Urinary bladder (tissue), 4 donors: ENCODE measurements around the gene IPPK. TPM values are rescaled to one million over a fixed set of nuclear protein-coding genes. Genes with fewer than 3 reads are reported as not detected.

ENCODE experiments used
- DNase-seq: peaks from one replicate; pipeline ENCODE4 v3.0.0-alpha.2; 2015; ENCODE audit errors: extremely low spot score
- H3K27ac ChIP-seq: one replicate; pipeline ENCODE4 v1.5.1; 2013; ENCODE audit warnings: low read depth, mild to moderate bottlenecking, moderate library complexity
- H3K36me3 ChIP-seq: one replicate; pipeline ENCODE4 v1.6.1; 2013; ENCODE audit warnings: mild to moderate bottlenecking, moderate library complexity; ENCODE audit not compliant: insufficient read depth
- H3K4me1 ChIP-seq: one replicate; pipeline ENCODE4 v1.6.1; 2013; ENCODE audit warnings: mild to moderate bottlenecking, moderate library complexity; ENCODE audit not compliant: insufficient read depth
- H3K4me3 ChIP-seq: one replicate; pipeline ENCODE4 v1.5.1; 2013; ENCODE audit warnings: low read depth, low read length
- WGBS: extraction: QIAGEN DNeasy Blood & Tissue Kit; methylation state at CpG from one replicate; pipeline ENCODE4 v1.1.7; 2013; 5-methylcytosine and 5-hydroxymethylcytosine counted together
- polyA plus RNA-seq: library from polyadenylated mRNA; stranded (reverse); fragments of 200-250 nt; gene quantifications from one replicate; pipeline ENCODE4 v1.2.3, GENCODE V29; 2013
- total RNA-seq: library from RNA; depleted of rRNA; stranded (reverse); fragments of >200 nt; gene quantifications from one replicate; pipeline ENCODE4 v1.2.3, GENCODE V29; 2014
- donor health status: healthy with polysubstance abuse.
- donor health status: healthy.

IPPK gene
- total and polyA plus RNA-seq, 2 donors: 5.3 to 10.1 TPM

DNA sequence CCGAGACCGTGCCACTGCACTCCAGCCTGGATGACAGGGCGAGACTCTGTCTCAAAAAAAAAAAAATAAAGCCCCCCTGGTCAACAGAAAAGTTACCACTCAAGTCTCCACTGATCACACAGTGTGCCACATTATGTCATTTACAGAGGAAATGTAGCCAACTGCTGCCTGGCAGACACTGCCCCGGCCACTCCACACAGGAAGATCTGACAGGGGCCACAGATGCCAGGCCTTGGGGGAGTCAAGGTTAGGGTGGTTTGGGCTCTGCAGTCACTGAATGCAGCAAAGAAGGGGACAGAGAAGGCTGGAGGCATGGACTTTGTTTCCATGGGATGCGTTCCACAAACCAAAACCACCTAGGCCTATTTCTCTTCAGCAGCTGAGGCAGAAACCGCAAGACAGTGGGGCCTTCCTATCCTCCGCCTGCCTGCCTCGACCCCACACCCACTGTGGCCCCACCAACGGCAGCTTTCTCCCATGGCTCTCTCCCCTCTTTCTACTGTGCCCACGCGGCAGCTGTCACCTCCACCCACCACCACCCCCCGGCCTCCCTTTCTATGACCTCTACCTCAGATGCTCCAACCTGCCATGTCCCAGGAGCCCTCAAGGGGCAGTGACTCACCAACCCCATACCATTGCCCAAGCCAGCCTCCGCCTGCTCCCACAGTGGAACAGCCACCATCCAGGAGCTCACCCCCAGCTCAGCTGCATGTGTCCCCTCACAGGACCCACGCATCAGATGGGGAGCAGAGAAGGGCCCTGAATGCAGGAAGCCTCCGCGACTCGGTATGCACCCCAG lies 12.4 kb downstream of the IPPK start:
- no peak for DNase-seq
- H3K36me3 ChIP-seq: no peaks in the 10 kb centered on the region
- H3K27ac ChIP-seq: no peak overlapping the region
- WGBS: 95% methylated on average over 17 of the region's 17 CpGs
- H3K4me3 ChIP-seq: no peak overlapping the region
- no peaks in the 10 kb centered on the region for H3K4me1 ChIP-seq

DNA sequence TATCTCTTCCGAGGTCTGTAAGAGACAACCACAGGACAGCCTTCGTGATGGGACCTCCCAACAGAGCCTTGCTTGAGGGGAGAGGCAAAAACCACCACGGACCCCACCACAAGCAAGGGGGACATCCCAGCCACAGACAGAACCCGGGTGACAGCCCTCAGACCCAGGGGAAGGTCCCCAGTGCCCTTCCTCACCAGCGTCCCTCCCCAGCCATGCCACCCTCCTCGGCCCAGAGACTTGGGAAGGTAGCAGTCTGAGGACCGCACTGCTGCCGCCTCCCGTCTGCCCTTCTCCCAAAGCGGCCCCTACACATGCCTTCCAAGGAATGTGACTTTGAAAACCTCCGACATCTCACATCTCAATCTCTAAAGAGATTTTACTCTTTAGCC lies 13.4 kb downstream of the IPPK start:
- no peaks in the 10 kb centered on the region for H3K4me1 ChIP-seq
- no peak overlapping the region for H3K27ac ChIP-seq
- 95% methylated on average over 11 of the region's 11 CpGs for WGBS
- no peaks in the 10 kb centered on the region for H3K36me3 ChIP-seq
- DNase-seq: no peak
- no peak overlapping the region for H3K4me3 ChIP-seq

- H3K36me3 ChIP-seq: no peaks in the 10 kb centered on the region
- no peak for DNase-seq
- no peaks in the 10 kb centered on the region for H3K4me1 ChIP-seq
- WGBS: 93% methylated on average over 9 of the region's 9 CpGs
- H3K27ac ChIP-seq: no peak overlapping the region
- no peak overlapping the region for H3K4me3 ChIP-seq
Observed at GRCh38 chr9:92655896-92656536, 13.9 kb downstream of the IPPK start.

- no peak overlapping the region for H3K27ac ChIP-seq
- DNase-seq: no peak
- no peaks in the 10 kb centered on the region for H3K4me1 ChIP-seq
- WGBS: 96% methylated on average over 7 of the region's 7 CpGs
- no peak overlapping the region for H3K4me3 ChIP-seq
- no peaks in the 10 kb centered on the region for H3K36me3 ChIP-seq
Observed at GRCh38 chr9:92655366-92655765, 14.6 kb downstream of the IPPK start.

DNA sequence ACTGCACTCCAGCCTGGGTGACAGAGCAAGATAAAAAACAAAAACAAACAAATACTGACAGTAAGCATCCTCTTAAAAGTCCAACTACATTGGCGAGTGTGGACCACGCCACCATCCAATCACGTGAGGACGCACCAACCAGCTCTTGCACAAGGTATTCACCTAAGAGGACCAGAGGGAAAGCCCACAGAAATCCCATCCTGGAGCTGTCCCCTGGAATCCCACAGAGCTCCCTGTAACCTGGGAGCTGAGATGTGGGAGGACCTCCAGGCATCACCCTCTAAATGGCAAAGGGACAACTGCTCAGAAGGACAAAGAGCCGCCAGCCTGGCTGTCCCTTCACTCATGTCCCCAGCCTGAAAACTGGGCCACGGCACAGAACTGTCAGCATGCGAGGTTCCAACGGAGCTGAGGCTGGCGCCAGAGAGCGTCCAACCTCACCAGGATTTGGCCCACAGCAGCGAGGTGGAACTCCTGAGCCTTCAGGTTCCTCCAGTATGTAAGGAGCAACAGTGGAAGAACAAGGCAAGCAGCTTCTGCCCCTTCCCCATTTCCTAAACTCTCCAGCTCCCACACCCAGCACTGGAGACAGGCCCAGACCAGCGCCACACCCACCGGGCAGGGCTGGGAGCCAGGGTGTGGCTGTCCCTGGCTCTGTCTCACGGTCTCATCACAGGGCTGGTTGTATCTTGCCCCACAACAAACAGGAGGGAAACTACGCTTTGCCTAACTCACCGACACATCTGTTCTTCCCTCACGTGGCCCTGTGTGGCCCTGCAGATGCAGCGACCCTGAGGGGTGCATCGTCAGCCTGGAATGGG lies 15.2 kb downstream of the IPPK start:
- 86% methylated on average over 19 of the region's 19 CpGs for WGBS
- H3K27ac ChIP-seq: no peak overlapping the region
- H3K36me3 ChIP-seq: no peaks in the 10 kb centered on the region
- DNase-seq: no peak
- H3K4me3 ChIP-seq: no peak overlapping the region
- H3K4me1 ChIP-seq: no peaks in the 10 kb centered on the region

DNA sequence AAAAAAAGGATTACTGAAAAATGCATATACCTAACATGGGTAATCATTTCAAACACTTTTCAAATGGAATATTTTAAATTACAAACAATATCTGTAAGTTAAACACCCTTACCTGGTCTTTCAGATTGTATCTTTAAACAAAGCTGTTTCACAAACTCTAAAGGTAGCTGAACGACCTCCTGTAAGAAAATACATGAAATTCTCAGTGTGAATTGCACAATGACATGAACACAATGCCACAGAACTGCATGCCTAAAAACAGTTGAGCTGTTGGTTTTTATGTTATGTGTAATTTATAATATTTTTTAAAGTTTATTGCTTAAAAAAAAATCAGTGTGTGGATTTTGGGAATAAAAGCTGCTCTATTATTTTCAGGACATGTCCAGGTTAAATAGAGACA lies 17.5 kb downstream of the IPPK start:
- 82% methylated on average over 1 of the region's 1 CpG for WGBS
- no peaks in the 10 kb centered on the region for H3K36me3 ChIP-seq
- H3K4me3 ChIP-seq: no peak overlapping the region
- H3K27ac ChIP-seq: no peak overlapping the region
- DNase-seq: no peak
- H3K4me1 ChIP-seq: no peaks in the 10 kb centered on the region

- no peak for DNase-seq
- no peaks in the 10 kb centered on the region for H3K36me3 ChIP-seq
- WGBS: 44% methylated on average over 10 of the region's 10 CpGs
- H3K4me1 ChIP-seq: no peaks in the 10 kb centered on the region
- H3K4me3 ChIP-seq: no peak overlapping the region
- H3K27ac ChIP-seq: no peak overlapping the region
Observed at GRCh38 chr9:92650839-92651621, 18.9 kb downstream of the IPPK start.

DNA sequence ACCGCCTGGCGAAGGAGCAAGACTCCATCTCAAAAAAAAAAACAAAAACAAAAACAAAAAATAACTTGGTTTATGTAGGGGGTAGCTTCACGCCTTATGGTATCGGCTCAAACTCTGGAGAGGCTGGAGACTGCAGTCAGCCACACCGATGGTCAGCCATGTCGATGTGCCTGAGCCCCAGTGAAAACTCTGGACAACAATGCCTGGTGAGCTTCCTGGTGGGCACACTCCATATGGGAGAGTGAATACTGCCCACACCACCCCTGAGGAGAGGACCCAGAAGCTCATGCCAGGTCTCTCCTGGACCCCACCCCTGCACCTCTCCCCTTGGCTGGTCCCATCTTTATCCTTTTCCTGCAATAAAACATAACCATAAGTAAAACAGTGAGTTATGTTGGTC lies 19.6 kb downstream of the IPPK start:
- Histone ChIP-seq H3K36me3 (no peaks in the 10 kb centered on the region), H3K4me1 (no peaks in the 10 kb centered on the region), H3K27ac (no peak overlapping the region), H3K4me3 (no peak overlapping the region)
- WGBS: 99% methylated on average over 6 of the region's 6 CpGs
- DNase-seq: no peak

DNA sequence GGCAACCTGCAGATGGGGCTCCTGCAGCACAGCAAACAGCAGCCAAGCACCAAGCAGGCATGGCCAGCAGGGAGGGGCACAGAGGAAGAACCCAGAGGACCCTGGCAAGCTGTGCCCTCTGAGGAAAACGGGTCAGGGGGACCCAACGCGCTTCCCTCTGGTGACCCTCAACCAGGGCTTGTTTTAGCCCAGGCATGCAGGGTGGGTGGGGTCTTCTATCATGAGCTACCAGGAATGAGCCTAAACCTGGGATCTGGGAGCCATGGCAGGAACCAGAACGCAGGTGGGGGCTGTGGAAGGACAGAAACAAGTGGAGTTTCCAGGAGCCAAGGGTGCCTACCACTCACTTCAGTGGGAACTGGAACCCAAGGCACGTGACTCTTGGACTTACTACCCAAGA lies 20.9 kb downstream of the IPPK start:
- H3K27ac ChIP-seq: no peak overlapping the region
- no peaks in the 10 kb centered on the region for H3K36me3 ChIP-seq
- no peak overlapping the region for H3K4me3 ChIP-seq
- no peaks in the 10 kb centered on the region for H3K4me1 ChIP-seq
- no peak for DNase-seq
- WGBS: 97% methylated on average over 5 of the region's 5 CpGs

DNA sequence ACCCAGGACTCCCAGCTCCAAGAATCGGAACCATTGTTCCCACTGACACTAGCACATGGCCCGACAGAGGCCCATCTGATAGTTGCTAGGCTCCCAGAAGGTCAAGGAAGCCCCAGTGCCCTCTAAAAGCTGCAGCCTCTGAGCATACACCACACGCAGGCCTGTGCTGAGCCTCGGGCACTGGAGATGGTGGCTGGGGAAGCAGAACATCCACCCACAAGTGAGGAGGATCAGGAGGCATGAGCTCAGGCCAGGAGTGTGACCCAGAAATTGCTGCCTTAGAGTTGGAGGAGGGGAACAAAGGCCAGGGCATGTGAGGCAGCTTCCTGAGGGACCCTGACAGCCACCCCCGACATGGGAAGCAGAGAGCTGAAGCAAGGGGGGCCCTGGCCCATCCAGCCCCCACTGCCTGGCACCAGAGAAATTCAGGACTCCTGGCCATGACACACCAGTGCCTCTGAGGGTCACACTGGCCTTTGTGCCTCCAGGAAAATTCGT lies 21.4 kb downstream of the IPPK start:
- H3K36me3 ChIP-seq: no peaks in the 10 kb centered on the region
- H3K4me1 ChIP-seq: no peaks in the 10 kb centered on the region
- no peak overlapping the region for H3K27ac ChIP-seq
- DNase-seq: no peak
- no peak overlapping the region for H3K4me3 ChIP-seq
- WGBS: 84% methylated on average over 6 of the region's 6 CpGs

- H3K36me3 ChIP-seq: no peaks in the 10 kb centered on the region
- no peak overlapping the region for H3K27ac ChIP-seq
- WGBS: 92% methylated on average over 11 of the region's 11 CpGs
- DNase-seq: no peak
- H3K4me3 ChIP-seq: no peak overlapping the region
- no peaks in the 10 kb centered on the region for H3K4me1 ChIP-seq
Observed at GRCh38 chr9:92647671-92648473, 22.1 kb downstream of the IPPK start.

DNA sequence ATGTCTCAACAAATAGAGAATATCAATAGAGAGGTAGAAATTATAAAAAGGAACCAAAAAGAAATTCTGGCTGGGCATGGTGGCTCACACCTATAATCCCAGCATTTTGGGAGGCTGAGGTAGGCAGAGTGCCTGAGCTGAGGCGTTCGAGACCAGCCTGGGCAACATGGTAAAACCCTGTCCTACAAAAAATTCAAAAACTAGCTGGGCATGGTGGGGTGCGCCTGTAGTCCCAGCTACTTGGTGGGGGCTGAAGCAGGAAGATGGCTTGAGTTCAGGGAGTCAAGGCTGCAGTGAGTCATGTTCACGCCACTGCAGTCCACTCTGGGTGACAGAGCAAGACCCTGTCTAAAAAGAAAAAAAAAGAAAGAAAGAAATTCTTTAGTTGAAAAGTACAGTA lies 24.9 kb downstream of the IPPK start:
- H3K36me3 ChIP-seq: peaks cover 2% of the 10 kb centered on the region
- 98% methylated on average over 4 of the region's 4 CpGs for WGBS

More for the DNA sequence above, 24.9 kb downstream of the IPPK start:
- H3K27ac ChIP-seq: no peak overlapping the region
- H3K4me3 ChIP-seq: no peak overlapping the region
- no peaks in the 10 kb centered on the region for H3K4me1 ChIP-seq
- no peak for DNase-seq
